NCI-H146 treated with DMSO at 0.1 percent for 48 hours (cell line): ENCODE measurements around the gene COQ2.
"Not testable (repeated sequence)": the region's sequence is repeated elsewhere in the genome, so short reads cannot be mapped to it uniquely, and the experiment has no call there.

Experiments used
- DNase-seq: peaks from one replicate; lab custom pipeline; 2025; ENCODE audit not compliant: unreplicated experiment; lab: John Stamatoyannopoulos, UW

COQ2 gene, protein sequence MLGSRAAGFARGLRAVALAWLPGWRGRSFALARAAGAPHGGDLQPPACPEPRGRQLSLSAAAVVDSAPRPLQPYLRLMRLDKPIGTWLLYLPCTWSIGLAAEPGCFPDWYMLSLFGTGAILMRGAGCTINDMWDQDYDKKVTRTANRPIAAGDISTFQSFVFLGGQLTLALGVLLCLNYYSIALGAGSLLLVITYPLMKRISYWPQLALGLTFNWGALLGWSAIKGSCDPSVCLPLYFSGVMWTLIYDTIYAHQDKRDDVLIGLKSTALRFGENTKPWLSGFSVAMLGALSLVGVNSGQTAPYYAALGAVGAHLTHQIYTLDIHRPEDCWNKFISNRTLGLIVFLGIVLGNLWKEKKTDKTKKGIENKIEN

DNA sequence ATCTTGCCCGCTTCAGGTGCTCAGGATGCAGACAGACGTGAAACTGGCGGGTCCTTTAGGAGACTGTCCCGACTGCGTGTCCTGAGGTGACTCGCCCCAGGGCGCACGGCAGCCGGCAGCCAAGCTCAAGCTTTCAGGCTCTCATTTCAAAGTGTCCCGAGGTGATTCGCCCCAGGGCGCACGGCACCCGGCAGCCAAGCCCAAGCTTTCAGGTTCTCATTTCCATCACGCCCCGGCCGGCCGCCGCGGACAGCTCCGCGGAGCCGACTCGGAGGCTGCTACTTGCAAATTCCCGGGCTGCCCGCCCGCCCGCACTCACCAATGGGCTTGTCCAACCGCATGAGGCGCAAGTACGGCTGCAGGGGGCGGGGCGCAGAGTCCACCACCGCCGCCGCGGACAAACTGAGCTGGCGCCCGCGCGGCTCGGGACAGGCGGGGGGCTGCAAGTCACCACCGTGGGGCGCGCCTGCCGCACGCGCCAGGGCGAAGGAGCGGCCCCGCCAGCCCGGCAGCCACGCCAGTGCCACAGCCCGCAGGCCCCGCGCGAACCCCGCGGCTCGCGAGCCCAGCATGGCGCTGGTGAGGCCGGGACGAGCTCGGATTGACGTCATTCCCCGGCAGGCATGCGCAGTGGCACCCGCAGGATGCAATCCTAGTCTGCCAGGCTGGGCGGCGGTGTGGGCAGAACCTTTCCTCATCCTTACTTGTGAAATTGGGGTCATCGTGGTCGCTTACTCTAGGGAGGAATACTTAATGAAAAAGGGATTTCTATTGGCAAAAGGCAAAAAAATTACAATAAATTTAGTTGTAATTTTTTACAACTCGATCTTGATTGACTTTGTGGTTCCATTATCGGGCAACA, at the start of gene COQ2:
COQ2 (minus strand) TSS at position 606 of the 862 bp plus-strand sequence; CDS start at position 572, 34 bp downstream.
- DNase-seq, result peak; percentile 4

DNA sequence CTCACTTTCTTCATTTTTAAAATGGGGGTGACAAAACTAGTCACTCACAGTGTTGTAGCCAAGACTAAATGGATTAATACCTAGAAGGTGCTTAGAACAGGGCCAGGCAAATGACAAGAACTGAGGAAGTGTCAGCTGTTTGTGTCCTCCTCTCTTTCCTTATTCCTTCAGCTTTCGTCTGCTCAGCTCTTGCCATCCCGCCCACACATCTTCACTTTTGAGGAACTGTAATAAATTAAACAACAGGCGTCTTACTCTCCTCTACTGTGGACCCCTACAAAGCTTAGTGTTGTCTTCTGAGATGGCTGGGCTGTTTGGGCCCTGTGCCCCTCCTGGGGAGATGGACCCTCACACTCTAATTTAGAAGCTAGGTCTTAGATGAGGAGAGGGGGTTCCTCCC, 47.4 kb upstream of the COQ2 start:
- no peak for DNase-seq

DNA sequence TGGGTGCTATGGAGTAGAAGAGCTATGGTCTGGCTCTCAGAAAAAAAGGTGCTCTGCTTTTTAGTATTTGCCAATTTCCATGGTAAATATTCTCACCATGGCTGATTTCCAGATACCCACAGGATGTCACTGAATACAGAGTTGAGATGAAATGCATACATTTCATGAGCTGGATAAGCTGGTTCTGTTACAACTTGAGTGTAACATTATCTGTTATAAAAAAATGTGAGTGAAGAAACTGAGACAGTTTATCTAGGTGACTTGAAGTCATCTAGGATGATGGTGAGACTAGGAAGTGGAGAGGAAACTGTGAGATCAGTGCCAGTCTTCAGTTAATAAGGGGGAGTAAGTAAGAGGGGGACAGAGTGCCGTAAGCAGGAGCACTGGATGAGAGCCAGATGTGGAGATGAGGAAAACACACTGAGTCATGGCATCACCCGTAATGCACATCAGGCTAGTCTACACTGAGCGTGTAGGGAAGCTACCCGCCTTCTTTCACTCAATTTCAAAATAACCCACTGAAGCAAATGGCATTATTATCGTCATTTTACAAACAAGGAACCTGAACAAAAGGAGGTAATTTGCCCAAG, 45.0 kb upstream of the COQ2 start:
- no peak for DNase-seq

GRCh38 chr4:83328521-83329187, 44.1 kb upstream of the COQ2 start:
- DNase-seq, result no peak

DNA sequence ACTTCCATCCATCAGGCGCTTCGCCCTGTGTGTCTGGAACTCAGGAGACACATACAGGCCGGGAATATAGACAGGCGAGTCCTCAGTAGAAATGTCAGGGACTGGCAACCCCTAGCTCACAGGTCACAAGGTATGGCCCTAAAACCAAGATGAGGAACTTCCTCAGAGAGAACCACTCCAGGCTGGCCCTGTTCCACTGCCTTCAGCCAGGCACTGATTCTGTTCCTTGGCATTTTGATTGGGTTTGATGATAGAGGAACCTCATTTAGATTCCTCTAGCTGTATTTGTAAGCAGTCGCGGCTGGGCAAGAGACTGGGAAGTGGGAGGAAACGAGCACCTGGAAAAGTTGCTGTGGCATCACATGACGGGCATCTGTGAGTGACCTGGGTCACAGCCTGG, 41.9 kb upstream of the COQ2 start:
- DNase-seq, result no peak

DNA sequence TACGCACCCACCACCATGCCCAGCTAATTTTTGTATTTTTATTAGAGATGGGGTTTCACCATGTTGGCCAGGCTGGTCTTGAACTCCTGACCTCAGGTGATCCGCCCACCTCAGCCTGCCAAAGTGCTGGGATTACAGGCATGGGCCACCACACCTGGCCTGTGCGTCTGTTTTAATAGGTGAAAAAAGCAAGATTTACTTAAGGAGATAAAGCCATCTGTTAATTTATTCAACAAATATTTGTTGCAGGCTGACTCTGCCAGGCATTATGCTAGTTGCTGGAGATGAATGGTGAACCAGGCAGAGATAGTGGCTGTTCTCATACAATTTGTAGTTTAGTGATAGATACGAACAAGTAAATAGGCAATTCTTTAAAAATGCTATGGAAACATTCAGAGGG, 40.7 kb upstream of the COQ2 start:
- DNase-seq, result not testable (repeated sequence)

DNA sequence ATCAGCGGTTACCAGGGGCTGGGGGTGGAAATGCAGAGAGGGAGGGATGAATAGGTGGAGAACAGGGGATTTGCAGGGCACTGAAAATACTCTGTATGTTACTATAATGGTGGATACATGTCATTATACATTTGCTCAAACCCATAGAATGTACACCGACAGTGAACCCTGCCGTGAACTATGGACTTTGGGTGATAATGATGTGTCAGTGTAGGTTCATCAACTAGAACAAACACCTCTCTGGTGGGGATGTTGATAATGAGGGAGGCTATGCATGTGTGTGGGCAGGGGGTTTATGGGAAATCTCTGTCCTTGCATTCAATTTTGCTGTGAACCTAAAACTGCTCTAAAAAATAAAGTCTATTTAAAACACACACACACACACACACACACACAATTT, 38.5 kb upstream of the COQ2 start:
- DNase-seq, result no peak

DNA sequence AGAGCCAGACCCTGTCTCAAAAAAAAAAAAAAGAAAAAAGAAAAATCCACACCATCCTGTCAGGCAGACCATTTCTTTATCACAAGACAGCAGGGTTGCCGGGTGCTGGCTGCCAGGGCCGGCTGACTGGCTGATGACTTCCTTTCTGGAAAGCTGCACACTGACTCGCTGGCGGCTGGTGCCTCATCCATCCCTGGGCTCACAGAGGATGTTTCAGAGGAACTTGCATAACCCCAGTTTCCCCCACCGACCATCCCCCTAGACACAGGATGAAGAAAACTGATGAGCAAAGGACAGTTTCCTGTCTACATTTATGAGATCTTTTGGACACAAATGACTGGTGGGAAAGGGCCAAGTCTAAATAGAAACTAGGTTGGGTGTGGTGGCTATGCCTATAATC, 36.0 kb upstream of the COQ2 start:
- DNase-seq, result no peak

DNA sequence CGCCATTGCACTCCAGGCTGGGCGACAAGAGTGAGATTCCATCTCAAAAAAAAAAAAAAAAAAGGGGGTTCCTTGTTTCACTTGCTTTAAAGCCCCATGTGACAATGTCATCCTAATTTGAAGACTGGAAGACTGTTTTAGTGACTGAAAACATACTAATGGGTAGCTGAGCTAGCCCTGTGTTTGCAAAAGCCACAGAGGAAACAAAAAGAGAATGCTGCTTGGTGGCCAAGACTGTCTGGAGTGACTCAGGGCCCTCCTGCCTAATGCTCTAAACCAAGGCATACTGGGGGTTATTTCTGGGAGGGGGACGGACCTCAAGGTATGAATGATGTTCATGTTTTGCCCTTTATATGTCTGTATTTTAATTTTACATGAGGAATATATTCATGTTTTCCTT, 34.1 kb upstream of the COQ2 start:
- DNase-seq, result no peak

GRCh38 chr4:83317671-83318070, 33.1 kb upstream of the COQ2 start:
- no peak for DNase-seq

- DNase-seq, result no peak
Observed at GRCh38 chr4:83316459-83317165, 32.0 kb upstream of the COQ2 start.

DNA sequence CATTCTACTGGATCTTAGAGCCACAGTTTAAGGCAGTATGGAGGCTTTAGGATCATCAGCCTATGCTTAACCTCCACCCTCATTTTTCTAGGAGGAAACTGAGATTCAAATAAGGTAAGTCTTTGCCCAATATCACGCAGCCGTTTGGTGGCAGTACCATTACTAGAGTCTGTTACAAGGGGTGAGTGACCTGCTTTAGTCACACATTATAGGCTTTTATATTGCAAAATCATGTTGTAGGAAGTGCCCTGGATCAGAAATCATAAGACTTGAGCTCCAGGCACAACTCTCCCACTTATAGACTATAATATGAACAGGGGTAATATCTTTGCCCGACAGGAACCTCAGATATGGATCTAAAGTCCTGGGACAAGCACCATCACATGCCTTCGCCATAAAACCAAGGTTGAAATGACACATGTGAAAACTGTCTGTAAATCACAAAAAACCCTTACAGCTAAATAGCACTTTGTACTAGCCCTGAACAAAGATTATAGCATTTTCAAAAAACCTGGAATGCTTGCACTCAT, 30.8 kb upstream of the COQ2 start:
- no peak for DNase-seq

DNA sequence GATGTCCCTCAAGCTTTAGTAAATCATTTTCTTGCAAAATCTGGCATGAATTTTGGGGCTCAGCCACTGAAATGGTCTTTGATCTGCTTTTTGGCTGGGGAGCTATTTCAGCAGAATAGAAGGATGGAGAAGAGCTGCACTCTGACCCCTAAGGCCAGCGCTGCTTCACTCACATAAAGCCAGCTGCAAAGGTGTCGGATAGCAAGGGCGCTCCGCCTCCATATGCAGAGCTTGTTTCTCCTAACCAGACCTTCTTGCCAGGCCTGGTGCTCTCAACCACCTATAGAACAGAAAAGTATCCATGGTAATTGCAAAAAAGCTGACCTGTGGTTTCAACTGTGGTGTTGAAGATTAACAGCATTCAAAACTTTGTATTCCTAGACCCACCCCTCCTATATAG, 24.1 kb upstream of the COQ2 start:
- DNase-seq, result no peak

- DNase-seq, result no peak
Observed at GRCh38 chr4:83307920-83308319, 23.3 kb upstream of the COQ2 start.

GRCh38 chr4:83305187-83305586, 20.6 kb upstream of the COQ2 start:
- no peak for DNase-seq

- DNase-seq, result no peak
Observed at GRCh38 chr4:83297548-83298260, 13.1 kb upstream of the COQ2 start.

GRCh38 chr4:83293305-83294046, 8.9 kb upstream of the COQ2 start:
- no peak for DNase-seq

DNA sequence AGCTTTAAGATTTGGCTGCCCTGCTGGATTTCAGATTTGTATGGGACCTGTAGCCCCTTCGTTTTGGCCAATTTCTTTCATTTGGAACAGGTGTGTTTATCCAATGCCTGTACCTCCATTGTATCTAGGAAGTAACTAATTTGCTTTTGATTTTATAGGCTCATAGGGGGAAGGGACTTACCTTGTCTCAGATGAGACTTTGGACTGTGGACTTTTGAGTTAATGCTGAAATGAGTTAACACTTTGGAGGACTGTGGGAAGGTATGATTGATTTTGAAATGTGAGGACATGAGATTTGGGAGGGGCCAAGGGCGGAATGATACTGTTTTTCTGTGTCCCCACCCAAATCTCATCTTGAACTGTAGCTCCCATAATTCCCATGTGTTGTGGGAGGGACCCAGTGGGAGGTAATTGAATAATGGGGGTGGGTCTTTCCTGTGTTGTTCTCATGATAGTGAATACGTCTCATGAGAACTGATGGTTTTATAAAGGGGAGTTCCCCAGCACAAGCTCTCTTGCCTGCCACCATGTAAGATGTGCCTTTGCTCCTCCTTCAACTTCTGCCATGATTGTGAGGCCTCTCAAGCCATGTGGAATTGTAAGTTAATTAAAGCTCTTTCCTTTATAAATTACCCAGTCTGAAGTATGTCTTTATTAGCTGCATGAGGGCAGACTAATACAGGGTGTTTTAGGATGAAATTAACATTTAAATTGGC, 5.6 kb upstream of the COQ2 start:
- not testable (repeated sequence) for DNase-seq
